ENCODE results near the gene ALG11.

GRCh38 chr13:51988988-51989618, 23.1 kb upstream of the ALG11 start:
- TF ChIP-seq CTCF (conservative IDR thresholded peaks at IDR 0.05 in 1 of 2, IDR thresholded peaks at IDR 0.05 in 1 of 2; ENCODE audit: low read depth in 1 of 2, low read length in 2 of 2) = no peak
- TF ChIP-seq EZH2 (IDR thresholded peaks at IDR 0.05; ENCODE audit: low read length, missing control alignments) = no peak
